Peyer's patch (tissue), 4 donors: ENCODE data around the gene C4orf50. TPM values are rescaled to one million over a fixed set of nuclear protein-coding genes. Genes with fewer than 3 reads are reported as not detected.

ENCODE experiments used
- DNase-seq, 3 donors: peaks; one replicate each; pipeline ENCODE4 v3.0.0-alpha.2; 2017 to 2019
- H3K27ac ChIP-seq, 4 donors: fragments of 200-600 bp; sonication (generic); one replicate each; pipeline ENCODE4 v1.5.1; 2016 to 2019
- H3K27me3 ChIP-seq, 2 donors: fragments of 200-600 bp; sonication (generic); one replicate each; pipeline ENCODE4 v1.5.1; 2019
- H3K36me3 ChIP-seq, 3 donors: fragments of 200-600 bp; sonication (generic); one replicate each; pipeline ENCODE4 v1.5.1; 2016 to 2019
- H3K4me1 ChIP-seq, 4 donors: fragments of 200-600 bp; sonication (generic); one replicate each; pipeline ENCODE4 v1.5.1; 2016 to 2019
- H3K4me3 ChIP-seq, 4 donors: fragments of 200-600 bp; sonication (generic); 1 replicate in 3 of 4; 2 replicates in 1 of 4; pipeline ENCODE4 v1.5.1; 2016 to 2019; ENCODE audit warnings: mild to moderate bottlenecking in 1 of 4
- H3K9me3 ChIP-seq, 4 donors: fragments of 200-600 bp; sonication (generic); one replicate each; pipeline ENCODE4 v1.5.1; 2016 to 2019; ENCODE audit warnings: mild to moderate bottlenecking in 1 of 4
- CTCF ChIP-seq, 6 experiments: fragments of 450-650 bp in 4 of 6; fragments of 200-600 bp in 2 of 6; sonication (generic) in 1 of 6; IDR thresholded peaks; one replicate each; pipeline ENCODE4 v1.5.1; 2017 to 2019; ENCODE audit warnings: antibody characterized with exemption in 6 of 6, mild to moderate bottlenecking in 3 of 6, moderate library complexity in 1 of 6
- POLR2A ChIP-seq, 2 donors: fragments of 450-650 bp; IDR thresholded peaks; one replicate each; pipeline ENCODE4 v1.5.1; 2017; ENCODE audit warnings: antibody characterized with exemption in 2 of 2, mild to moderate bottlenecking in 2 of 2, moderate library complexity in 2 of 2
- total RNA-seq, 4 donors: library from RNA; depleted of rRNA; stranded (reverse); fragments of >200 nt; gene quantifications; one replicate each; pipeline ENCODE4 v1.1.0, GENCODE V29; 2016

C4orf50 gene
- total RNA-seq, 4 donors from 2014 or later, result 0.19 to 0.83 (median 0.40) TPM; not detected in 1

GRCh38 chr4:6001680-6002491, 16.3 kb downstream of the C4orf50 start:
- Histone ChIP-seq H3K36me3 (no peaks in the 10 kb centered on the region), H3K27ac (no peak overlapping the region), H3K9me3 (no peaks in the 10 kb centered on the region), H3K4me3 (no peak overlapping the region), H3K4me1 (no peaks in the 10 kb centered on the region), H3K27me3 (no peaks in the 10 kb centered on the region)
- DNase-seq, result peak in 1 of 3 donors; percentile 3
- TF ChIP-seq POLR2A (IDR thresholded peaks at IDR 0.05) (no peak), CTCF (IDR thresholded peaks at IDR 0.05) (no peak)

- DNase-seq, result peak in 1 of 3 donors; percentile 27
- TF ChIP-seq CTCF (IDR thresholded peaks at IDR 0.05) (no peak), POLR2A (IDR thresholded peaks at IDR 0.05) (no peak)
- no peaks in the 10 kb centered on the region for H3K9me3 ChIP-seq
- H3K27ac ChIP-seq, result no peak overlapping the region
- H3K4me3 ChIP-seq, result no peak overlapping the region
- no peaks in the 10 kb centered on the region for H3K36me3 ChIP-seq
- no peaks in the 10 kb centered on the region for H3K27me3 ChIP-seq
- H3K4me1 ChIP-seq, result no peaks in the 10 kb centered on the region
Measured at GRCh38 chr4:5999830-6000365, 18.3 kb downstream of the C4orf50 start.

- no peak for TF ChIP-seq POLR2A (IDR thresholded peaks at IDR 0.05)
- no peak for TF ChIP-seq CTCF (IDR thresholded peaks at IDR 0.05)
- H3K27ac ChIP-seq, result no peak overlapping the region
- DNase-seq, result peak in 1 of 3 donors; percentile 9
- H3K36me3 ChIP-seq, result no peaks in the 10 kb centered on the region
- no peaks in the 10 kb centered on the region for H3K9me3 ChIP-seq
- no peak overlapping the region for H3K4me3 ChIP-seq
- no peaks in the 10 kb centered on the region for H3K27me3 ChIP-seq
- H3K4me1 ChIP-seq, result no peaks in the 10 kb centered on the region
Measured at GRCh38 chr4:5999356-5999755, 18.9 kb downstream of the C4orf50 start.

- Histone ChIP-seq H3K9me3 (no peaks in the 10 kb centered on the region), H3K27me3 (no peaks in the 10 kb centered on the region), H3K4me1 (no peaks in the 10 kb centered on the region), H3K36me3 (no peaks in the 10 kb centered on the region), H3K27ac (no peak overlapping the region), H3K4me3 (no peak overlapping the region)
- peak in 5 of 6 experiments; percentile 6 to 68 (median 67) for TF ChIP-seq CTCF (IDR thresholded peaks at IDR 0.05)
- no peak for TF ChIP-seq POLR2A (IDR thresholded peaks at IDR 0.05)
- peak in 2 of 3 donors; percentile 49 to 63 for DNase-seq
Measured at GRCh38 chr4:5998333-5998936, 19.8 kb downstream of the C4orf50 start.

GRCh38 chr4:5996641-5997040, 21.6 kb downstream of the C4orf50 start:
- no peaks in the 10 kb centered on the region for H3K9me3 ChIP-seq
- no peak for TF ChIP-seq POLR2A (IDR thresholded peaks at IDR 0.05)
- TF ChIP-seq CTCF (IDR thresholded peaks at IDR 0.05), result no peak
- peak in 1 of 3 donors; percentile 23 for DNase-seq
- H3K27ac ChIP-seq, result no peak overlapping the region
- no peaks in the 10 kb centered on the region for H3K4me1 ChIP-seq
- H3K27me3 ChIP-seq, result no peaks in the 10 kb centered on the region
- H3K4me3 ChIP-seq, result no peak overlapping the region
- no peaks in the 10 kb centered on the region for H3K36me3 ChIP-seq
